ENCODE measurements around the gene KMT2C.

KMT2C gene

GRCh38 chr7:152479595-152479994 is 43.8 kb upstream of the KMT2C start:
- ATAC-seq: no peak

GRCh38 chr7:152478140-152478539 is 42.3 kb upstream of the KMT2C start:
- TF ChIP-seq ZNF70 (CRISPR knock-in tag; IDR thresholded peaks at IDR 0.05) (no peak), ISL1 (CRISPR knock-in tag; IDR thresholded peaks at IDR 0.05) (no peak), TCF4 (CRISPR knock-in tag; IDR thresholded peaks at IDR 0.05; ENCODE audit: borderline replicate concordance) (no peak), TSHZ2 (CRISPR knock-in tag; IDR thresholded peaks at IDR 0.05) (no peak), CREB5 (CRISPR knock-in tag; IDR thresholded peaks at IDR 0.05; ENCODE audit: low read depth) (no peak), ZFP30 (CRISPR knock-in tag; IDR thresholded peaks at IDR 0.05) (no peak), CSRNP3 (CRISPR knock-in tag; IDR thresholded peaks at IDR 0.05) (no peak), POU6F1 (CRISPR knock-in tag; IDR thresholded peaks at IDR 0.05; ENCODE audit: borderline replicate concordance, low read depth) (no peak), OSR1 (CRISPR knock-in tag; IDR thresholded peaks at IDR 0.05) (no peak), ESRRG (CRISPR knock-in tag; IDR thresholded peaks at IDR 0.05) (no peak), ZC3H10 (CRISPR knock-in tag; IDR thresholded peaks at IDR 0.05) (no peak), RARB (CRISPR knock-in tag; IDR thresholded peaks at IDR 0.05) (no peak), PATZ1 (CRISPR knock-in tag; IDR thresholded peaks at IDR 0.05; ENCODE audit: borderline replicate concordance) (no peak), ZFP3 (CRISPR knock-in tag; IDR thresholded peaks at IDR 0.05) (no peak), CSDC2 (CRISPR knock-in tag; IDR thresholded peaks at IDR 0.05) (no peak), PPARA (CRISPR knock-in tag; IDR thresholded peaks at IDR 0.05; ENCODE audit: borderline replicate concordance) (no peak), ZNF565 (CRISPR knock-in tag; conservative IDR thresholded peaks at IDR 0.05; ENCODE audit: low read depth) (no peak), BACH2 (CRISPR knock-in tag; IDR thresholded peaks at IDR 0.05; ENCODE audit: borderline replicate concordance) (no peak)
- ATAC-seq: no peak

More at GRCh38 chr7:152479595-152479994, 43.8 kb upstream of the KMT2C start:
- no peak for TF ChIP-seq ZNF565 (CRISPR knock-in tag; conservative IDR thresholded peaks at IDR 0.05; ENCODE audit: low read depth)
- no peak for TF ChIP-seq ZC3H10 (CRISPR knock-in tag; IDR thresholded peaks at IDR 0.05)
- no peak for TF ChIP-seq ZNF8 (CRISPR knock-in tag; IDR thresholded peaks at IDR 0.05)
- TF ChIP-seq POU6F1 (CRISPR knock-in tag; IDR thresholded peaks at IDR 0.05; ENCODE audit: borderline replicate concordance, low read depth): no peak
- TF ChIP-seq ARNTL (CRISPR knock-in tag; IDR thresholded peaks at IDR 0.05; ENCODE audit: borderline replicate concordance, low read depth): no peak
- no peak for TF ChIP-seq RARB (CRISPR knock-in tag; IDR thresholded peaks at IDR 0.05)
- no peak for TF ChIP-seq SNAI2 (CRISPR knock-in tag; IDR thresholded peaks at IDR 0.05)
- no peak for TF ChIP-seq BACH2 (CRISPR knock-in tag; IDR thresholded peaks at IDR 0.05; ENCODE audit: borderline replicate concordance)
- TF ChIP-seq ZFP3 (CRISPR knock-in tag; IDR thresholded peaks at IDR 0.05): no peak
